Keratinocyte (primary cell): ENCODE measurements around the gene ECSCR. TPM values are rescaled to one million over a fixed set of nuclear protein-coding genes. Genes with fewer than 3 reads are reported as not detected.

Experiments
- DNase-seq: peaks from one replicate; pipeline ENCODE4 v3.0.0-alpha.2; 2011; ENCODE audit warnings: low read depth, missing footprints, low spot score
- FAIRE-seq: peaks from 2 replicates; lab custom pipeline; 2011; peaks lifted over from hg19 to GRCh38; lab: Jason Lieb, UNC
- H2AFZ ChIP-seq: 2 replicates; pipeline ENCODE4 v1.6.0; 2012; ENCODE audit warnings: low read length, control low read depth, inconsistent platforms; ENCODE audit not compliant: control insufficient read depth
- H3K27ac ChIP-seq: 2 replicates; pipeline ENCODE4 v1.5.1; 2011; ENCODE audit warnings: low read length; ENCODE audit not compliant: control insufficient read depth, insufficient read depth
- H3K27me3 ChIP-seq: 3 replicates; pipeline ENCODE4 v1.6.0; 2011; ENCODE audit warnings: low read length; ENCODE audit not compliant: control insufficient read depth, insufficient read depth; ENCODE audit errors: extremely low read depth
- H3K36me3 ChIP-seq, 2 experiments: 2 replicates in 1 of 2; 3 replicates in 1 of 2; pipeline ENCODE4 v1.5.1; 2011; ENCODE audit warnings: low read length in 2 of 2, mild to moderate bottlenecking in 1 of 2; ENCODE audit not compliant: control insufficient read depth in 2 of 2, insufficient read depth in 2 of 2; ENCODE audit errors: extremely low read depth in 1 of 2
- H3K4me1 ChIP-seq: 3 replicates; pipeline ENCODE4 v1.5.1; 2011; ENCODE audit warnings: low read length; ENCODE audit not compliant: control insufficient read depth, insufficient read depth; ENCODE audit errors: extremely low read depth
- H3K4me2 ChIP-seq: 3 replicates; pipeline ENCODE4 v1.6.0; 2011; ENCODE audit warnings: low read depth, low read length; ENCODE audit not compliant: control insufficient read depth, insufficient read depth; ENCODE audit errors: extremely low read depth
- H3K4me3 ChIP-seq, 3 experiments: fragments of 200-600 bp in 1 of 3; sonication (generic) in 1 of 3; 2 replicates in 2 of 3; 3 replicates in 1 of 3; pipeline ENCODE4 v1.5.1; 2011 to 2016; ENCODE audit warnings: low read length in 3 of 3, mild to moderate bottlenecking in 3 of 3, control low read depth in 2 of 3, inconsistent platforms in 1 of 3, low read depth in 1 of 3, mixed read lengths in 1 of 3, mixed run types in 1 of 3, moderate library complexity in 1 of 3; ENCODE audit not compliant: control insufficient read depth in 2 of 3, insufficient read depth in 2 of 3; ENCODE audit errors: extremely low read depth in 1 of 3
- H3K79me2 ChIP-seq: 2 replicates; pipeline ENCODE4 v1.6.0; 2012; ENCODE audit warnings: low read length; ENCODE audit not compliant: control insufficient read depth, insufficient read depth
- H3K9ac ChIP-seq: 3 replicates; pipeline ENCODE4 v1.6.0; 2011; ENCODE audit warnings: low read length; ENCODE audit not compliant: control insufficient read depth, insufficient read depth; ENCODE audit errors: extremely low read depth
- H3K9me1 ChIP-seq: 3 replicates; pipeline ENCODE4 v1.6.0; 2011; ENCODE audit warnings: low read length; ENCODE audit not compliant: control insufficient read depth, insufficient read depth; ENCODE audit errors: extremely low read depth
- H3K9me3 ChIP-seq: 2 replicates; pipeline ENCODE4 v1.5.1; 2012; ENCODE audit warnings: low read depth, low read length; ENCODE audit not compliant: control insufficient read depth
- H4K20me1 ChIP-seq: 3 replicates; pipeline ENCODE4 v1.6.0; 2011; ENCODE audit warnings: low read length; ENCODE audit not compliant: control insufficient read depth, insufficient read depth; ENCODE audit errors: extremely low read depth
- CTCF ChIP-seq, 3 experiments: IDR thresholded peaks in 1 of 3; conservative IDR thresholded peaks in 1 of 3; optimal IDR thresholded peaks in 1 of 3; 2 replicates in 2 of 3; 3 replicates in 1 of 3; pipeline versions ENCODE3 to v1.5.1; 2011; ENCODE audit warnings: low read length in 3 of 3, mild to moderate bottlenecking in 3 of 3, moderate library complexity in 2 of 3, control low read depth in 1 of 3, inconsistent platforms in 1 of 3; ENCODE audit not compliant: insufficient read depth in 2 of 3; ENCODE audit errors: extremely low read depth in 1 of 3
- EZH2 ChIP-seq: IDR thresholded peaks from one replicate; pipeline ENCODE4 v1.6.1; 2012; ENCODE audit warnings: inconsistent platforms, mild to moderate bottlenecking, low read length, moderate library complexity
- dilution Hi-C: fragments of 300-500 bp; cut with MboI; formaldehyde crosslinking; loops from one replicate; pipeline ENCODE4 v1.7.0; 2020; ENCODE audit warnings: low sequenced_read_pairs; ENCODE audit not compliant: extremely low pct_ligation_motif_present
- polyA plus RNA-seq, 5 experiments: library from polyadenylated mRNA; depleted of rRNA in 3 of 5; stranded (reverse) in 3 of 5; stranded (forward) in 1 of 5; unstranded in 1 of 5; fragments of >200 nt; gene quantifications; 1 replicate in 1 of 5; 2 replicates in 3 of 5; 3 replicates in 1 of 5; pipeline versions ENCODE4 v1.2.1 to v1.2.3, GENCODE V29; 2011 to 2012; ENCODE audit warnings: missing spikeins in 2 of 5, low read depth in 1 of 5, low replicate concordance in 1 of 5

The ECSCR gene
- polyA plus RNA-seq, 1 donor (not counting 4 experiments of a cell fraction or from before 2014, with no cell fraction given), result not detected

GRCh38 chr5:139453683-139454567 lies 8.6 kb downstream of the ECSCR start:
- H3K27me3 ChIP-seq, result no peaks in the 10 kb centered on the region
- H3K4me1 ChIP-seq, result peaks cover under 1% of the 10 kb centered on the region
- no peaks in the 10 kb centered on the region for H3K36me3 ChIP-seq
- no peak overlapping the region for H3K4me2 ChIP-seq
- H3K9ac ChIP-seq, result no peak overlapping the region
- H3K4me3 ChIP-seq, result no peak overlapping the region
- no peak overlapping the region for H2AFZ ChIP-seq
- no peak for DNase-seq
- no peak for FAIRE-seq
- no peaks in the 10 kb centered on the region for H3K9me1 ChIP-seq
- no peaks in the 10 kb centered on the region for H4K20me1 ChIP-seq
- TF ChIP-seq CTCF (optimal IDR thresholded peaks at IDR 0.05 in 1 of 3, IDR thresholded peaks at IDR 0.05 in 1 of 3, conservative IDR thresholded peaks at IDR 0.05 in 1 of 3; ENCODE audit: extremely low read depth in 1 of 3, insufficient read depth in 2 of 3, low read length in 3 of 3) (no peak), EZH2 (no peak)
- dilution Hi-C loops, result no loop called here
- H3K27ac ChIP-seq, result no peak overlapping the region
- no peaks in the 10 kb centered on the region for H3K79me2 ChIP-seq
- H3K9me3 ChIP-seq, result no peaks in the 10 kb centered on the region

GRCh38 chr5:139451878-139452660 lies 10.5 kb downstream of the ECSCR start:
- no peak for FAIRE-seq
- TF ChIP-seq EZH2, result no peak
- TF ChIP-seq CTCF (optimal IDR thresholded peaks at IDR 0.05 in 1 of 3, IDR thresholded peaks at IDR 0.05 in 1 of 3, conservative IDR thresholded peaks at IDR 0.05 in 1 of 3; ENCODE audit: extremely low read depth in 1 of 3, insufficient read depth in 2 of 3, low read length in 3 of 3), result no peak
- DNase-seq, result no peak
- Histone ChIP-seq H4K20me1 (no peaks in the 10 kb centered on the region), H3K4me2 (no peak overlapping the region), H3K9ac (no peak overlapping the region), H3K27me3 (no peaks in the 10 kb centered on the region), H3K79me2 (no peaks in the 10 kb centered on the region), H3K27ac (no peak overlapping the region), H3K9me3 (no peaks in the 10 kb centered on the region), H2AFZ (no peak overlapping the region), H3K4me3 (no peak overlapping the region), H3K36me3 (no peaks in the 10 kb centered on the region), H3K4me1 (peaks cover 6% of the 10 kb centered on the region), H3K9me1 (no peaks in the 10 kb centered on the region)
- dilution Hi-C loops, result no loop called here
